Measurements from ENCODE around the gene NCOA5.
"Not testable (repeated sequence)": the region's sequence is repeated elsewhere in the genome, so short reads cannot be mapped to it uniquely, and the experiment has no call there.

NCOA5 gene

GRCh38 chr20:46119547-46119946 is 29.8 kb upstream of the NCOA5 start:
- no peak for DNase-seq

- DNase-seq = no peak
Observed at GRCh38 chr20:46119028-46119546, 29.3 kb upstream of the NCOA5 start.

DNA sequence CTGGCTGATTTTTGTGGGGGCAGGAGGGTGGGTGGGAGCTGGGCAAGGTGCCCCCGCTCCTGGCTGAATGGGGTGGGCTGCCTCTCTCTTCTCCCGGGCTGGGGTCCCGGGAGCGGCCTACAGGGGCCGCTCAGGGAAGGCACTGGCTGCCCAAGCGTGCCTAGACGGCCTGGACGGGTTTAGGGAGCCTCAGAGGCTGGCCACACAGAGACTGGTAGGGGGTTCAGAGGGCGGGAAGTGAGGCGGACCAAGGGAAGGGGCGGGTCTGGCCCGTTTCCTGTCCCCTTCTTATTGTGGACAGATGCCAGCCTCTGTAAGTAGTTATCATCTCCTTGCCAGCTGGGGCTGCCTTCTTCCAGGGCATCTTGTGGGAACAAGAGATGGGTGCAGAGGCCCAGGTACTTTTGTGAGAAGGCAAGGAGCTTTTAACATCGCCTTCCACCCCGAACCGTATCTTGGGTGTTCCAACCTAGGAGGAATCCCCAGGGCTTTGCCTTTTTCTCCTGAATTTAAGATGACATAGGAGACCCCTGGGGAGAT is 28.8 kb upstream of the NCOA5 start:
- no peak for DNase-seq

DNA sequence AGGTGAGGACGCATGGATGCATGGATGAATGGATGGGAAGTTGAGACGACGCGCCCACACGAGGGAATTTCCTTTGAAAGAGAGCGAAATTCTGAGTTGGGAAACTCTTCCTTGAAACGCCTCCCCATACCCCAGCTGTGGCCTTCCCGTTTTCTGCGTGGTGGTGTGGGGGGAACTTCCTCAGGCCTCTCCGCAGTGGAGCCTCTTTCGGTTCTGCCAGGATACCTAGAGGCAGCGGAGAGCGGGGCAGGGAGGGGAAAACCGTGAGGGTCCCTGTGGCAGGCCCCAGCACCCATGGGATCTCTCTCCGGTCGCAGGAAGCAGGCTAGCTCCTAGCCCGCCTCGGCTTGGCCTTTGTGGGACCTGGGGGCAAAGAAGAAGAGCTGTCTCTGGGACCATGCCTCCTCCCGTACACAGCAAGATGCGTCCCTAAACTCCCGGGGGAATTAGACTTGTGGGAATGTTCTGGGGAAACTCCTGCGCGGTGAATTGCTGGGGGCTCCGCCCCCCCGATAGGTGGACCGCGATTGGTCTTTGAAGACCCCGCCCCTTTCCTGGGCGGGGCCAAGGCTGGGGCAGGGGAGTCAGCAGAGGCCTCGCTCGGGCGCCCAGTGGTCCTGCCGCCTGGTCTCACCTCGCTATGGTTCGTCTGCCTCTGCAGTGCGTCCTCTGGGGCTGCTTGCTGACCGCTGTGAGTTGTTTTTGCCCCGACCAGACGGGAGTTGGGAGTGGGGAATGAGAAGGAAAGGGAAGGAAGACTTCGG is 28.1 kb upstream of the NCOA5 start, which contains the start of gene CD40:
Gene CD40 (plus strand): TSS at position 611 of the 764 bp plus-strand sequence. CDS start 30 bp downstream, at position 641.
- no peak for DNase-seq

DNA sequence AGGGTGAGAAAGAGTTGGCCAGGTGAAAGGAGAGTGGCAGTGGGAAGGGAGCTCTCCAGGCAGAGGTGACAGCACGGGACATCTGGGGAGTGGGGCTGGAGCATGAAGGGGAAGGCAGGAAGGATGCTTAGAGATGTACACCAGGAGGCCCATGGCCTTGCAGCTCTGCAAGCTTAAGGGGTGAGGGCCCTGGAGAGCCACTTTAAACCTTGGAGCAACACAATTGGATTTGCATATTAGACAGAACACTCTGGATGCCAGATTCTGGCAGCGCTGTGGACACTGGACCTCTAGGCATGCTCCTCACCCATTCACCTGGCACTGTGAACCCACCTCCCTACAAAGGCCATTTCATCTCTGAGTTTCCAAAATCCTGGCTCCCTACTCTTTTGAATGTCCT is 24.7 kb upstream of the NCOA5 start:
- DNase-seq = no peak

DNA sequence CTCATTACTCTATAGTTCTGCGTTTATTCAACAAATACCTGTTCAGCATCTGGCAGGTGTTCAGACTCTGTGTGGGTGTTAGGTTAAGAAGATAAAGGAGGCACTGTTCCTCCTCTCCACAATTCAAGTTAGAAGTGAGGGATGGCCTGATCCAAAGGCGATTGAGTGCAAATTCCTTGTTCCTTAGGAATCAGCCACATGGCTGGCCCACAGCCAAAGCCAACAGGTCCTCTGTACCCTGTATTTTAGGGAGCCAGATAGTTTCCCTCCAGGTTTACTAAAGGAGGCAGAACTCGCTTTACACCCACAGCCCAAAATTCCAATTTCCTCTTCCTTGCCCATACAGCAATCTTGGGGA is 23.3 kb upstream of the NCOA5 start:
- DNase-seq = no peak

- no peak for DNase-seq
Observed at GRCh38 chr20:46112430-46113112, 22.8 kb upstream of the NCOA5 start.

DNA sequence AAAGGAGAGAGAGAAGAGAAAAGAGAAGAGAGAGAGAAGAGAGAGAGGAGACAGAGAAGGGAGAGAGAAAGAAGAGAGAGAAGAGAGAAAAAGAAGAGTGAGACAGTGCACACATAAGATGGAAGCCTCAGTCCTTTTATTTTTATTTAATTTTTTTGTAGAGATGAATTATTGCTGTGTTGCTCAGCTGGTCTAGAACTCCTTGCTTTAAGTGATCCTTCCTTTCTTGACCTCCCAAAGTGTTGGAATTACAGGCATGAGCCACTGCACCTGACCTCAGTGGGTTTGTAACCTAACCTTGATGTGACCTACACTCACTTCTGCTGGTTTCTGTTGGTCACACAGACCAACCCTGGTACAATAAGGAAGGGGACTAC is 22.1 kb upstream of the NCOA5 start:
- no peak for DNase-seq

DNA sequence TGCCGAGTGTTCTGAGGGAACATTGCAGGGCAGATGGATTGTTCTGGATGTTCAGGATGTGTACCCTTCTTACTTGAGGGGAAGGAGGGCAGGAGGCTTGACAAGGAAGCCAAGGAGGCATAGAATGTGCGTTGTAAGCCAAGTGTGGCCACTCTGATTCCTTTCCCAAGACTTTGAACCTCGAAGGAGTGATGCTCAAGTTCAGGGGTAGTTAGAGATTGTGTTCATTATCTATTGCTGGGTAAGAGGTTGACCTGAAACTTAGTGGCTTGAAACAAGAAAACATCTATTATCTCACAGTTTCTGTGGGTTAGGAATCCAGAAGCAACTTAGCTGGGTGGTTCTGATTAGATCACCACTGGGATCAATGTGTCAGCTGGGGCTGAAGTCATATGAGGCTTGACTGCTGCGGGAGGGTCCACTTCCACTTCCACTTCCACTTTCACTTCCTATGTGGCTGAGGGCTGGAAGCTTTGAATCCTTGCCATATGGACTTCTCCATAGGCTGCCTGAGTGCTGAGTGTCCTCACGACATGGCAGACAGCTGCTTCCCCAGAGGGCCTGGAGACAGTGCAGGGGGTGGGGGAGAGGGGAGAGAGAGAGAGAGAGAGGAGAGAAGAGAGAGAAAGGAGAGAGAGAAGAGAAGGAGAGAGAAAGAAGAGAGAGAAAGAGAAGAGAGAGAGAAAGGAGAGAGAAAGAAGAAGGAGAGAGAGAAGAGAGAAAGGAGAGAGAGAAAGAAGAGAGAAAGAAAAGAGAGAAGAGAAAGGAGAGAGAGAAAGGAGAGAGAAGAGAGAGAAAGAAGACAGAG is 21.5 kb upstream of the NCOA5 start:
- no peak for DNase-seq

- DNase-seq = no peak
Observed at GRCh38 chr20:46108976-46109375, 19.2 kb upstream of the NCOA5 start.

- no peak for DNase-seq
Observed at GRCh38 chr20:46108435-46108841, 18.7 kb upstream of the NCOA5 start.

GRCh38 chr20:46107061-46107460 is 17.3 kb upstream of the NCOA5 start:
- no peak for DNase-seq

- no peak for DNase-seq
Observed at GRCh38 chr20:46104262-46104661, 14.5 kb upstream of the NCOA5 start.

DNA sequence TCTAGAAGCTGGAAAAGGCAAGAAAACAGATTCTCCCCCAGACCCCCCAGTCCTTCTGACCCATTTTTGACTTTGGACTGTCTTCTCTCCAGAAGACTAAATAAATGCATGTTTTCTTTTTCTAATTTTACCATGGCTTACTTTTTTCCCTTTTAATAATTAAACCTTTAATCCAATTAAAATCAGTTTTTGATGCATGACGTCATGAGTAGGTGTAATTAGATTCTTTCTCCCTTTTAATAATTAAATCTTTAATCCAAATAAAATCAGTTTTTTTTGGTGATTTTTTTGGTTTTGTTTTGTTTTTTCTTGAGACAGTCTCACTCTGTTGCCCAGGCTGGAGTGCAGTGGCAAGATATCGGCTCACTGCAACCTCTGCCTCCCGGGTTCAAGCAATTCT is 13.2 kb upstream of the NCOA5 start:
- no peak for DNase-seq

GRCh38 chr20:46101957-46102356 is 12.2 kb upstream of the NCOA5 start:
- DNase-seq = no peak

DNA sequence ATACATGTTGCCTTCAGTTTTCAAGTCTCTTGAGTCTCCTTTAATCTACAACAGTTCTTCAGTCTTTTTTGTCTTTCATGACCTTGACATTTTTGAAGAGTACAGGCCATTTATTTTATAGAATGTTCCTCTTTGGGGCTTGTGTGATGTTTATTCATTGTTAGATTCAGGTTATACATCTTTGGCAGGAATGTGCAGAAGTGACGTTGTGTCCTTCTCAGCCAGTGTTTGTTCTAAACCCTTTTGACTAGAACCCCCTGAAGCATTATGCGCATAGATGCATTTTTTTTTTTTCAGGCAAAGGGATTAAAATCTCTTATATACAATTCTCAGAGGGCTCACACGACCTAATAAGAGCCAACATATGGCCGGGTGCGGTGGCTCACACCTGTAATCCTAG is 11.2 kb upstream of the NCOA5 start:
- no peak for DNase-seq

GRCh38 chr20:46100444-46100843 is 10.7 kb upstream of the NCOA5 start:
- not testable (repeated sequence) for DNase-seq

DNA sequence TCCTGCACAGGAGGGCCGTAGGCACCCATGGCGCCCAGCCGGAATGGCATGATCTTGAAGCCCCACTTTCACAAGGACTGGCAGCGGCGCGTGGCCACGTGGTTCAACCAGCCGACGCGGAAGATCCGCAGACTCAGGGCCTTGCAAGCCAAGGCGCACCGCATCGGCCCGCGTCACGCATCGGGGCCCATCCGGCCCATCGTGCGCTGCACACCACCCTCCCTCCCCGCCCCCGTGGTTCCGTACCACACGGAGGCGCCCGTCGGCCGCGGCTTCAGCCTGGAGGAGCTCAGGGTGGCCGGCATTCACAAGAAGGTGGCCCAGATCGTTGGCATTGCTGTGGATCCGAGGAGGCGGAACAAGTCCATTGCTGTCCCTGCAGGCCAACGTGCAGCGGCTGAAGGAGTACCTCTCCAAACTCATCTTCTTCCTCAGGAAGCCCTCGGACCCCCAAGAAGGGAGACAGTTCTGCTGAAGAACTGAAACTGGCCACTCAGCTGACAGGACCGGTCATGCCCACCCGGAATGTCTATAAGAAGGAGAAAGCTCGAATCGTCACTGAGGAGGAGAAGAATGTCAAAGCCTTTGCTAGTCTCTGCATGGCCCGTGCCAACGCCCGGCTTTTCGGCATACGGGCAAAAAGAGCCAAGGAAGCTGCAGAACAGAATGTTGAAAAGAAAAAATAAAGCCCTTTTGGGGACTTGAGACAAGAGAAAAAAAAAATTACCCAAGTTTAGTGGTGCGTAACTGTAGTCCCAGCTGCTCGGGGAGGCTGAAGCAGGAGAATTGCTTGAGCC is 9.9 kb upstream of the NCOA5 start:
- DNase-seq = no peak

- DNase-seq = no peak
Observed at GRCh38 chr20:46093531-46093930, 3.8 kb upstream of the NCOA5 start.

GRCh38 chr20:46091622-46092535 is 2.1 kb upstream of the NCOA5 start:
- DNase-seq = not testable (repeated sequence)

GRCh38 chr20:46089167-46089416 is 670 bp downstream of the NCOA5 start:
- DNase-seq = no peak
